HG02870 (cell line): ENCODE data around the gene OR52H1.
"Not testable (repeated sequence)": the region's sequence is repeated elsewhere in the genome, so short reads cannot be mapped to it uniquely, and the experiment has no call there.

ENCODE experiments used
- ATAC-seq: cut with Tn5 transposase; IDR thresholded peaks from one replicate; pipeline ENCODE4 v1.9.1; 2021; ENCODE audit warnings: mild to moderate bottlenecking, moderate library complexity; ENCODE audit not compliant: unreplicated experiment

Gene OR52H1

GRCh38 chr11:5548440-5548839, at the start of gene OR52H1:
TSS of gene OR52H1 (minus strand) at chr11:5548540. CDS start at chr11:5545505, 3,035 bp downstream.
- no peak for ATAC-seq

GRCh38 chr11:5597953-5598352, 49.6 kb upstream of the OR52H1 start:
- no peak for ATAC-seq

GRCh38 chr11:5596607-5597201, 48.4 kb upstream of the OR52H1 start, which contains the start of gene TRIM6:
TSS of gene TRIM6 (plus strand) at chr11:5596637. CDS start at chr11:5596898, 261 bp downstream.
- peak; percentile 35 for ATAC-seq

GRCh38 chr11:5593146-5593545, 44.8 kb upstream of the OR52H1 start:
- ATAC-seq, result no peak

GRCh38 chr11:5592615-5593014, 44.3 kb upstream of the OR52H1 start:
- ATAC-seq, result no peak

GRCh38 chr11:5591613-5592012, 43.3 kb upstream of the OR52H1 start:
- no peak for ATAC-seq

- ATAC-seq, result not testable (repeated sequence)
These were observed 41.6 kb upstream of the OR52H1 start for GRCh38 chr11:5589906-5590305.

GRCh38 chr11:5584458-5584857, 36.1 kb upstream of the OR52H1 start:
- not testable (repeated sequence) for ATAC-seq

- ATAC-seq, result no peak
These were observed 32.7 kb upstream of the OR52H1 start for GRCh38 chr11:5581014-5581413.

GRCh38 chr11:5580577-5580976, 32.2 kb upstream of the OR52H1 start, which contains the start of gene OR52B6:
TSS of gene OR52B6 (plus strand) at chr11:5580877. CDS start at chr11:5580877, 0 bp downstream.
- ATAC-seq, result no peak

GRCh38 chr11:5577101-5577500, 28.8 kb upstream of the OR52H1 start:
- ATAC-seq, result no peak

- no peak for ATAC-seq
These were observed 26.8 kb upstream of the OR52H1 start for GRCh38 chr11:5575152-5575551.

- no peak for ATAC-seq
These were observed 26.3 kb upstream of the OR52H1 start for GRCh38 chr11:5574654-5575053.

GRCh38 chr11:5564259-5565019, 16.1 kb upstream of the OR52H1 start:
- no peak for ATAC-seq

- no peak for ATAC-seq
These were observed 9.4 kb upstream of the OR52H1 start for GRCh38 chr11:5557751-5558150.

- no peak for ATAC-seq
These were observed 8.4 kb upstream of the OR52H1 start for GRCh38 chr11:5556596-5557188.

GRCh38 chr11:5553343-5553742, 5.0 kb upstream of the OR52H1 start:
- ATAC-seq, result no peak

GRCh38 chr11:5550440-5551095, 2.2 kb upstream of the OR52H1 start:
- no peak for ATAC-seq

GRCh38 chr11:5547982-5548381, 358 bp downstream of the OR52H1 start:
- ATAC-seq, result no peak

GRCh38 chr11:5546457-5546856, 1.9 kb downstream of the OR52H1 start:
- ATAC-seq, result no peak

GRCh38 chr11:5541427-5541826, 6.9 kb downstream of the OR52H1 start:
- ATAC-seq, result no peak
